Body of pancreas (tissue), 4 donors: Measurements from ENCODE around the gene ADAMTS17.

Experiments
- CTCF ChIP-seq, 7 experiments: fragments of 450-650 bp in 4 of 7; fragments of 200-600 bp in 3 of 7; sonication (generic) in 3 of 7; IDR thresholded peaks; one replicate each; pipeline ENCODE4 v1.5.1; 2016 to 2019; ENCODE audit warnings: antibody characterized with exemption in 7 of 7
- POLR2A ChIP-seq, 3 donors: fragments of 450-650 bp; IDR thresholded peaks; one replicate each; pipeline ENCODE4 v1.6.1; 2016; ENCODE audit warnings: antibody characterized with exemption in 3 of 3, mild to moderate bottlenecking in 2 of 3

GRCh38 chr15:100191161-100191560 lies 150.6 kb downstream of the ADAMTS17 start:
- TF ChIP-seq CTCF (IDR thresholded peaks at IDR 0.05) (no peak), POLR2A (IDR thresholded peaks at IDR 0.05) (no peak)
